22Rv1 (cell line): Measurements from ENCODE around the gene CORO1C.

Source experiments
- ZFX ChIP-seq: fragments of 450-650 bp; IDR thresholded peaks from 2 replicates; pipeline ENCODE4 v1.6.1; 2017; ENCODE audit warnings: antibody characterized with exemption, borderline replicate concordance
- TF ChIP-seq, protein P1 (sequence below): fragments of 450-650 bp; IDR thresholded peaks from 2 replicates; pipeline ENCODE4 v1.5.1; 2017; ENCODE audit warnings: mild to moderate bottlenecking

DNA sequence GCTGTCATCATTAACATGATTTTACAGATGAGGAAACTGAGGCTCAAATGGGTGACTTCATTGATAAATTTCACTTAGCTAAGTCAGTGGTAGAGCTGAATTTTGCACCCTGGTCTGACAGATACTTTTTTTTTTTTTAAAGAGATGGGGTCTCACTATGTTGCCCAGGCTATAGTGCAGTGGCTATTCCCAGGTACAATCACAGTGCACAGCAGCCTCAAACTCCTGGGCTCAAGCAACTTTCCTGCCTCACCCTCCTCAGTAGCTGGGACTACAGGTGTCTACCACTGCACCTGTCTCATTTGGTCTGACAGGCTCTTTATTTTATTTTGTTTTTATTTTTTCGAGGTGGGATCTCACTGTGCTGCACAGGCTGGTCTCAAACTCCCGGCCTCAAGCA, 24.2 kb upstream of the CORO1C start:
- TF ChIP-seq, protein P1, sequence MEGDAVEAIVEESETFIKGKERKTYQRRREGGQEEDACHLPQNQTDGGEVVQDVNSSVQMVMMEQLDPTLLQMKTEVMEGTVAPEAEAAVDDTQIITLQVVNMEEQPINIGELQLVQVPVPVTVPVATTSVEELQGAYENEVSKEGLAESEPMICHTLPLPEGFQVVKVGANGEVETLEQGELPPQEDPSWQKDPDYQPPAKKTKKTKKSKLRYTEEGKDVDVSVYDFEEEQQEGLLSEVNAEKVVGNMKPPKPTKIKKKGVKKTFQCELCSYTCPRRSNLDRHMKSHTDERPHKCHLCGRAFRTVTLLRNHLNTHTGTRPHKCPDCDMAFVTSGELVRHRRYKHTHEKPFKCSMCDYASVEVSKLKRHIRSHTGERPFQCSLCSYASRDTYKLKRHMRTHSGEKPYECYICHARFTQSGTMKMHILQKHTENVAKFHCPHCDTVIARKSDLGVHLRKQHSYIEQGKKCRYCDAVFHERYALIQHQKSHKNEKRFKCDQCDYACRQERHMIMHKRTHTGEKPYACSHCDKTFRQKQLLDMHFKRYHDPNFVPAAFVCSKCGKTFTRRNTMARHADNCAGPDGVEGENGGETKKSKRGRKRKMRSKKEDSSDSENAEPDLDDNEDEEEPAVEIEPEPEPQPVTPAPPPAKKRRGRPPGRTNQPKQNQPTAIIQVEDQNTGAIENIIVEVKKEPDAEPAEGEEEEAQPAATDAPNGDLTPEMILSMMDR, result no peak
- TF ChIP-seq ZFX, result no peak
